Progenitor cell of endocrine pancreas (in vitro differentiated cells): ENCODE data around the gene PRODH. TPM values are rescaled to one million over a fixed set of nuclear protein-coding genes. Genes with fewer than 3 reads are reported as not detected.

Experiments
- DNase-seq: peaks from one replicate; pipeline ENCODE4 v3.0.0; 2021; ENCODE audit warnings: low spot score; ENCODE audit not compliant: unreplicated experiment
- H3K27ac Mint-ChIP-seq: 2 replicates; pipeline ENCODE4 v1.8.0; 2021; ENCODE audit warnings: mild to moderate bottlenecking, moderate library complexity, mixed read lengths
- H3K27me3 Mint-ChIP-seq: 2 replicates; pipeline ENCODE4 v1.8.0; 2021; ENCODE audit warnings: mixed read lengths
- H3K36me3 Mint-ChIP-seq: 2 replicates; pipeline ENCODE4 v1.8.0; 2022; ENCODE audit warnings: mixed read lengths; ENCODE audit not compliant: insufficient read depth
- H3K4me1 Mint-ChIP-seq: 2 replicates; pipeline ENCODE4 v1.8.0; 2021; ENCODE audit warnings: low read depth, mixed read lengths
- H3K4me3 Mint-ChIP-seq: 2 replicates; pipeline ENCODE4 v1.8.0; 2021; ENCODE audit warnings: low read depth, mild to moderate bottlenecking, moderate library complexity, mixed read lengths
- H3K9me3 Mint-ChIP-seq: 2 replicates; pipeline ENCODE4 v1.8.0; 2021; ENCODE audit warnings: low read depth, mixed read lengths
- long read RNA-seq: library from polyadenylated mRNA; unstranded; transcript quantifications from one replicate; pipeline ENCODE4 v2.0.0, GENCODE V29; 2020
- total RNA-seq: library from RNA; stranded (reverse); gene quantifications from 2 replicates; pipeline ENCODE4 v1.2.1, GENCODE V29; 2021
- TF ChIP-seq, protein P1 (sequence below): fragments of 200-600 bp; sonication (generic); IDR thresholded peaks from one replicate; pipeline ENCODE4 v1.5.0; 2021; ENCODE audit warnings: antibody characterized with exemption, mild to moderate bottlenecking; ENCODE audit not compliant: unreplicated experiment

Gene PRODH, protein sequence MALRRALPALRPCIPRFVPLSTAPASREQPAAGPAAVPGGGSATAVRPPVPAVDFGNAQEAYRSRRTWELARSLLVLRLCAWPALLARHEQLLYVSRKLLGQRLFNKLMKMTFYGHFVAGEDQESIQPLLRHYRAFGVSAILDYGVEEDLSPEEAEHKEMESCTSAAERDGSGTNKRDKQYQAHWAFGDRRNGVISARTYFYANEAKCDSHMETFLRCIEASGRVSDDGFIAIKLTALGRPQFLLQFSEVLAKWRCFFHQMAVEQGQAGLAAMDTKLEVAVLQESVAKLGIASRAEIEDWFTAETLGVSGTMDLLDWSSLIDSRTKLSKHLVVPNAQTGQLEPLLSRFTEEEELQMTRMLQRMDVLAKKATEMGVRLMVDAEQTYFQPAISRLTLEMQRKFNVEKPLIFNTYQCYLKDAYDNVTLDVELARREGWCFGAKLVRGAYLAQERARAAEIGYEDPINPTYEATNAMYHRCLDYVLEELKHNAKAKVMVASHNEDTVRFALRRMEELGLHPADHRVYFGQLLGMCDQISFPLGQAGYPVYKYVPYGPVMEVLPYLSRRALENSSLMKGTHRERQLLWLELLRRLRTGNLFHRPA
- total RNA-seq: 6.4 and 9.2 TPM in 2 replicates
- long read RNA-seq: 0 reads

- no peaks in the 10 kb centered on the region for H3K36me3 Mint-ChIP-seq
- H3K4me3 Mint-ChIP-seq: no peak within 1 kb of the TSS
- H3K4me1 Mint-ChIP-seq: no peaks in the 10 kb centered on the region
- H3K27ac Mint-ChIP-seq: no peak within 1 kb of the TSS
- DNase-seq: no peak
- TF ChIP-seq, protein P1, sequence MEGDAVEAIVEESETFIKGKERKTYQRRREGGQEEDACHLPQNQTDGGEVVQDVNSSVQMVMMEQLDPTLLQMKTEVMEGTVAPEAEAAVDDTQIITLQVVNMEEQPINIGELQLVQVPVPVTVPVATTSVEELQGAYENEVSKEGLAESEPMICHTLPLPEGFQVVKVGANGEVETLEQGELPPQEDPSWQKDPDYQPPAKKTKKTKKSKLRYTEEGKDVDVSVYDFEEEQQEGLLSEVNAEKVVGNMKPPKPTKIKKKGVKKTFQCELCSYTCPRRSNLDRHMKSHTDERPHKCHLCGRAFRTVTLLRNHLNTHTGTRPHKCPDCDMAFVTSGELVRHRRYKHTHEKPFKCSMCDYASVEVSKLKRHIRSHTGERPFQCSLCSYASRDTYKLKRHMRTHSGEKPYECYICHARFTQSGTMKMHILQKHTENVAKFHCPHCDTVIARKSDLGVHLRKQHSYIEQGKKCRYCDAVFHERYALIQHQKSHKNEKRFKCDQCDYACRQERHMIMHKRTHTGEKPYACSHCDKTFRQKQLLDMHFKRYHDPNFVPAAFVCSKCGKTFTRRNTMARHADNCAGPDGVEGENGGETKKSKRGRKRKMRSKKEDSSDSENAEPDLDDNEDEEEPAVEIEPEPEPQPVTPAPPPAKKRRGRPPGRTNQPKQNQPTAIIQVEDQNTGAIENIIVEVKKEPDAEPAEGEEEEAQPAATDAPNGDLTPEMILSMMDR: no peak
- no peaks in the 10 kb centered on the region for H3K27me3 Mint-ChIP-seq
- no peaks in the 10 kb centered on the region for H3K9me3 Mint-ChIP-seq
These were observed at the start of gene PRODH for GRCh38 chr22:18935889-18936529. PRODH (minus strand) TSS chr22:18936293; CDS start chr22:18936287, 6 bp downstream.

GRCh38 chr22:18985780-18986179 is 49.7 kb upstream of the PRODH start:
- Mint-ChIP-seq H3K36me3 (peaks cover 3% of the 10 kb centered on the region), H3K27ac (no peak overlapping the region), H3K27me3 (peaks cover 3% of the 10 kb centered on the region), H3K4me1 (no peaks in the 10 kb centered on the region), H3K4me3 (no peak overlapping the region), H3K9me3 (no peaks in the 10 kb centered on the region)
- DNase-seq: no peak
- TF ChIP-seq, protein P1: no peak

- peaks cover 2% of the 10 kb centered on the region for H3K9me3 Mint-ChIP-seq
- no peaks in the 10 kb centered on the region for H3K4me1 Mint-ChIP-seq
- TF ChIP-seq, protein P1: no peak
- no peak overlapping the region for H3K27ac Mint-ChIP-seq
- H3K36me3 Mint-ChIP-seq: peaks cover under 1% of the 10 kb centered on the region
- DNase-seq: no peak
- no peak overlapping the region for H3K4me3 Mint-ChIP-seq
- H3K27me3 Mint-ChIP-seq: no peaks in the 10 kb centered on the region
These were observed 48.5 kb upstream of the PRODH start for GRCh38 chr22:18984564-18984963.

DNA sequence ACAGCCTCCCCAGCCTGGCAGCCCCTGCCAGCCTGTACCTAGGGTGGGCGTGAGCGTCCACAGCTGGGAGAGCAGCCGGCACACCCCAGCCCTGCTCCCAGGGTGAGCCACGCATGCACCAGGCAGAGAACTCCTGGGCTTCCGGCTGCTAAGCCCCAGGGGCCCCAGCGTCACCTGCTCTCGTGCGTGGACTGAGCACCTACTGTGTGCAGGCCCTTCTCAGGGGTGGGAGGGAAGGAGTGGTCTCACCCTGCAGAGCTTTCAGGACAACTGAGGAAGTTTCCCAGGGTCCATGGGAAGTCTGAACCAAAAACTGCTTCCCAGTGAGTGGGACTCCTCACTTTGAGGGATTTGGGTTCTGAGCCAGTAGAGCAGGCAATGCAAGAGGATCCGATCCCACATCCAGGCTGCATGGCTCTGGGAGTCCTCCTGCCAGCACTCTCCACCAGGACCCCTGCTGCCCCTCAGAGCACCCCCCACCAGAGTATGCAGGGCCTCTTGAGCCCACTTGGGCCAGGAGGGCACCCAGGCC is 47.1 kb upstream of the PRODH start:
- TF ChIP-seq, protein P1: no peak
- Mint-ChIP-seq H3K9me3 (peaks cover 3% of the 10 kb centered on the region), H3K27me3 (no peaks in the 10 kb centered on the region), H3K4me1 (no peaks in the 10 kb centered on the region), H3K4me3 (no peak overlapping the region), H3K36me3 (peaks cover 1% of the 10 kb centered on the region), H3K27ac (no peak overlapping the region)
- DNase-seq: no peak

DNA sequence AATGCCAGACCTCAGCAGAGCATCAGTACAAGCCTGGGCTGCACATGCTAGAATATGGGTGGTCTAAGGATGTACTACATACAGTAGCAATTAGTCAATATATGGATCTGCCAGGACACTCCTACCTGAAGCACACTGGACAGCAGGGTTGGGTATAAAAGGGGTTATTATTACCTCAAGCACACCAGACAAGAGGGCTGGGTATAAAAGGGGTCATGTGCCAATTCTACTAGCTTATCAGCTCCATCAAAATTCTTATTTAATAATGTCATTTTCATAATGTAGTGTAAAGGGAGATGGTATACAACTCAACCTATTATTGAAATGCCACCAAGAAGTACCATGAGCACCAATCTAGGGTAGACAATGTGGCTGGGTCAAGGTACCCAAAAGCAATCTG is 44.7 kb upstream of the PRODH start:
- no peak for DNase-seq
- TF ChIP-seq, protein P1: no peak
- Mint-ChIP-seq H3K4me3 (no peak overlapping the region), H3K36me3 (peaks cover 1% of the 10 kb centered on the region), H3K9me3 (peaks cover 3% of the 10 kb centered on the region), H3K27ac (no peak overlapping the region), H3K4me1 (no peaks in the 10 kb centered on the region), H3K27me3 (no peaks in the 10 kb centered on the region)
